HepG2 (cell line): ENCODE results near the gene SATB2. TPM values are rescaled to one million over a fixed set of nuclear protein-coding genes. Genes with fewer than 3 reads are reported as not detected.

Experiments used
- AHR ChIP-seq: IDR thresholded peaks from 2 replicates; pipeline ENCODE4 v1.6.1; 2018; ENCODE audit warnings: missing genetic modification reagents, missing compliant biosample characterization
- ATF3 ChIP-seq: sonication (generic); formaldehyde crosslinking; IDR thresholded peaks from 2 replicates; pipeline ENCODE4 v1.4.0; 2020; ENCODE audit warnings: missing genetic modification reagents
- ATF7-NPFF ChIP-seq: sonication (generic); formaldehyde crosslinking; IDR thresholded peaks from 2 replicates; pipeline ENCODE4 v1.8.1; 2023; ENCODE audit warnings: mild to moderate bottlenecking, low read depth, missing genetic modification reagents, moderate library complexity
- FOXO1 ChIP-seq: sonication (generic); formaldehyde crosslinking; IDR thresholded peaks from 2 replicates; pipeline ENCODE4 v1.4.0; 2020; ENCODE audit warnings: missing genetic modification reagents
- IKZF4 ChIP-seq: sonication (generic); formaldehyde crosslinking; IDR thresholded peaks from 2 replicates; pipeline ENCODE4 v1.5.1; 2020; ENCODE audit warnings: borderline replicate concordance, mild to moderate bottlenecking, low read depth, missing genetic modification reagents; ENCODE audit errors: not compliant biosample characterization
- NAIF1 ChIP-seq: sonication (generic); formaldehyde crosslinking; IDR thresholded peaks from 2 replicates; pipeline ENCODE4 v1.5.0; 2020; ENCODE audit warnings: mild to moderate bottlenecking, missing genetic modification reagents, borderline replicate concordance
- SMARCC2 ChIP-seq: fragments of 450-650 bp; IDR thresholded peaks from 2 replicates; pipeline ENCODE4 v1.6.1; 2017; ENCODE audit warnings: antibody characterized with exemption, mild to moderate bottlenecking
- STAT5B ChIP-seq: sonication (generic); formaldehyde crosslinking; IDR thresholded peaks from 2 replicates; pipeline ENCODE4 v1.4.0; 2020; ENCODE audit warnings: missing genetic modification reagents
- THAP11 ChIP-seq: IDR thresholded peaks from 2 replicates; pipeline ENCODE4 v1.6.1; 2016; ENCODE audit warnings: missing biosample characterization, missing genetic modification reagents
- U2AF2 ChIP-seq: fragments of 200-400 bp; formaldehyde crosslinking; IDR thresholded peaks from 2 replicates; pipeline ENCODE4 v1.6.1; 2017; ENCODE audit warnings: low read depth, mild to moderate bottlenecking, low read length
- ZNF12 ChIP-seq: sonication (generic); formaldehyde crosslinking; IDR thresholded peaks from 2 replicates; pipeline ENCODE4 v1.5.0; 2020; ENCODE audit warnings: missing genetic modification reagents
- ZNF281 ChIP-seq: sonication (generic); formaldehyde crosslinking; IDR thresholded peaks from 2 replicates; pipeline ENCODE4 v1.4.0; 2020; ENCODE audit warnings: missing genetic modification reagents, borderline replicate concordance
- ZNF362 ChIP-seq: sonication (generic); formaldehyde crosslinking; IDR thresholded peaks from 2 replicates; pipeline ENCODE4 v1.4.0; 2020; ENCODE audit warnings: missing genetic modification reagents, mild to moderate bottlenecking, borderline replicate concordance
- ZNF367 ChIP-seq: sonication (generic); formaldehyde crosslinking; IDR thresholded peaks from 2 replicates; pipeline ENCODE4 v1.4.0; 2020; ENCODE audit warnings: missing genetic modification reagents, borderline replicate concordance
- ZNF484 ChIP-seq: sonication (generic); formaldehyde crosslinking; IDR thresholded peaks from 2 replicates; pipeline ENCODE4 v1.5.1; 2020; ENCODE audit warnings: mild to moderate bottlenecking, low read depth, missing genetic modification reagents, borderline replicate concordance
- ZNF607 ChIP-seq: sonication (generic); formaldehyde crosslinking; IDR thresholded peaks from 2 replicates; pipeline ENCODE4 v1.5.1; 2020; ENCODE audit warnings: missing genetic modification reagents, mild to moderate bottlenecking, borderline replicate concordance
- polyA plus RNA-seq, 8 experiments: library from polyadenylated mRNA; depleted of rRNA in 3 of 8; stranded (reverse) in 7 of 8; unstranded in 1 of 8; fragments of >200 nt; fragmentation: Illumina TruSeq in 4 of 8; extraction: Trizol in 4 of 8; gene quantifications; 2 replicates each; pipeline versions ENCODE4 v1.2.1 to v1.2.3, GENCODE V29; 2011 to 2016; ENCODE audit warnings: low read depth in 4 of 8, missing spikeins in 1 of 8, mixed read lengths in 1 of 8; ENCODE audit not compliant: insufficient read depth in 1 of 8
- total RNA-seq, 5 experiments: library from RNA; depleted of rRNA; stranded (reverse); fragments of >200 nt; fragmentation: Illumina TruSeq; extraction: Trizol; gene quantifications; 2 replicates each; pipeline ENCODE4 v1.2.3, GENCODE V29; 2016; ENCODE audit warnings: low read depth in 1 of 5
- TF ChIP-seq, protein P1 (sequence below), 2 experiments: sonication (generic) in 1 of 2; formaldehyde crosslinking in 1 of 2; IDR thresholded peaks; 2 replicates each; pipeline versions ENCODE4 v1.6.1 to v1.9.0; 2014 to 2022; ENCODE audit warnings: antibody characterized with exemption in 1 of 2, borderline replicate concordance in 1 of 2, inconsistent platforms in 1 of 2, low read depth in 1 of 2, missing genetic modification reagents in 1 of 2
- TF ChIP-seq, protein P2 (sequence below): sonication (generic); formaldehyde crosslinking; IDR thresholded peaks from 2 replicates; pipeline ENCODE4 v1.5.0; 2020; ENCODE audit warnings: missing genetic modification reagents

SATB2 gene
- total and polyA plus RNA-seq, 2 of the 13 experiments (the other 11 are each of a cell fraction or from before 2014, with no cell fraction given): 2.5 to 5.5 TPM

DNA sequence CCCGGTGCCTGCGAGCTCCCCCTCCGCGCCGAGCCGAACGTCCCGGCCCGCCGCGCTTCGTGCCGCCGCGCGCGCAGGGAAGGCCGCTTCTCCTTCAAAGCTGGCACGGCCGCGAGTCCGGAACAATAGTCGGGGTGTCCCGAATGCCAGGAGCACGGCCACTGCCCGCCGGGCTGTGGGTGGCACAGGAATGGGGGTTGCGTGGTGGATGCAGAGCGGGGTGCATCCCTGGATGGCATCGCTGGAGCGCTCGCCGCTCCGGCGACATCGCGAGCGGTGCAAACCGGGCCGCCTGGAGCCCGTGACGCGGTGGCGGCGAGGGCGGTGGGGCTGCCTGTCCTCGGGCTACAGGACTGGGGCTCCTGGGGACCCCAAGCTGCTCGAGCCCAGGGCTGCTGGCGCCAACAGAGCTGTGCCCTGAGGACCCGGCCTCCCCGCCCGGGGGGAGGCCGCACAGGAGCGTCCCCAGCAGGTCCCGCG is 1.1 kb upstream of the SATB2 start (continued):
- TF ChIP-seq, protein P1, sequence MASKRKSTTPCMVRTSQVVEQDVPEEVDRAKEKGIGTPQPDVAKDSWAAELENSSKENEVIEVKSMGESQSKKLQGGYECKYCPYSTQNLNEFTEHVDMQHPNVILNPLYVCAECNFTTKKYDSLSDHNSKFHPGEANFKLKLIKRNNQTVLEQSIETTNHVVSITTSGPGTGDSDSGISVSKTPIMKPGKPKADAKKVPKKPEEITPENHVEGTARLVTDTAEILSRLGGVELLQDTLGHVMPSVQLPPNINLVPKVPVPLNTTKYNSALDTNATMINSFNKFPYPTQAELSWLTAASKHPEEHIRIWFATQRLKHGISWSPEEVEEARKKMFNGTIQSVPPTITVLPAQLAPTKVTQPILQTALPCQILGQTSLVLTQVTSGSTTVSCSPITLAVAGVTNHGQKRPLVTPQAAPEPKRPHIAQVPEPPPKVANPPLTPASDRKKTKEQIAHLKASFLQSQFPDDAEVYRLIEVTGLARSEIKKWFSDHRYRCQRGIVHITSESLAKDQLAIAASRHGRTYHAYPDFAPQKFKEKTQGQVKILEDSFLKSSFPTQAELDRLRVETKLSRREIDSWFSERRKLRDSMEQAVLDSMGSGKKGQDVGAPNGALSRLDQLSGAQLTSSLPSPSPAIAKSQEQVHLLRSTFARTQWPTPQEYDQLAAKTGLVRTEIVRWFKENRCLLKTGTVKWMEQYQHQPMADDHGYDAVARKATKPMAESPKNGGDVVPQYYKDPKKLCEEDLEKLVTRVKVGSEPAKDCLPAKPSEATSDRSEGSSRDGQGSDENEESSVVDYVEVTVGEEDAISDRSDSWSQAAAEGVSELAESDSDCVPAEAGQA (IDR thresholded peaks at IDR 0.05; ENCODE audit: low read depth): no peak
- TF ChIP-seq, protein P1 (CRISPR knock-in tag; IDR thresholded peaks at IDR 0.05; ENCODE audit: borderline replicate concordance): no peak
- TF ChIP-seq ZNF484 (CRISPR knock-in tag) (0 out of 2 replicates have a peak, but pooled peaks have one; percentile 53), FOXO1 (CRISPR knock-in tag) (no peak), ATF7-NPFF (CRISPR knock-in tag) (no peak), ZNF607 (CRISPR knock-in tag) (no peak), U2AF2 (no peak), ATF3 (CRISPR knock-in tag) (no peak), STAT5B (0 out of 2 replicates have a peak, but pooled peaks have one; percentile 71), SMARCC2 (no peak), ZNF362 (no peak), ZNF12 (0 out of 2 replicates have a peak, but pooled peaks have one; percentile 11), IKZF4 (CRISPR knock-in tag) (no peak), ZNF281 (CRISPR knock-in tag) (peak; percentile 53; the same call in 1 of the 2 replicates), THAP11 (CRISPR knock-in tag) (no peak), ZNF367 (CRISPR knock-in tag) (no peak), AHR (CRISPR knock-in tag) (no peak), NAIF1 (no peak)
- TF ChIP-seq, protein P2, sequence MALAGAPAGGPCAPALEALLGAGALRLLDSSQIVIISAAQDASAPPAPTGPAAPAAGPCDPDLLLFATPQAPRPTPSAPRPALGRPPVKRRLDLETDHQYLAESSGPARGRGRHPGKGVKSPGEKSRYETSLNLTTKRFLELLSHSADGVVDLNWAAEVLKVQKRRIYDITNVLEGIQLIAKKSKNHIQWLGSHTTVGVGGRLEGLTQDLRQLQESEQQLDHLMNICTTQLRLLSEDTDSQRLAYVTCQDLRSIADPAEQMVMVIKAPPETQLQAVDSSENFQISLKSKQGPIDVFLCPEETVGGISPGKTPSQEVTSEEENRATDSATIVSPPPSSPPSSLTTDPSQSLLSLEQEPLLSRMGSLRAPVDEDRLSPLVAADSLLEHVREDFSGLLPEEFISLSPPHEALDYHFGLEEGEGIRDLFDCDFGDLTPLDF (CRISPR knock-in tag): no peak
